Measurements from ENCODE around the gene GALNT6.

GALNT6 gene

GRCh38 chr12:51383269-51383905 lies 7.8 kb downstream of the GALNT6 start:
- H3K27ac Mint-ChIP-seq, result no peak overlapping the region
- peak; percentile 29 for DNase-seq
- H3K36me3 Mint-ChIP-seq, result peaks cover 33% of the 10 kb centered on the region
- peaks cover 50% of the 10 kb centered on the region for H3K4me1 Mint-ChIP-seq
- CTCF ChIA-PET, result interaction anchor here (2.0 kb wide), 1 partner anchor 12 kb away, joined by 8 read pairs; no protein-coding TSS in a partner anchor
- peaks cover 11% of the 10 kb centered on the region for H3K27me3 Mint-ChIP-seq
- no peak overlapping the region for H3K4me3 Mint-ChIP-seq
- no peaks in the 10 kb centered on the region for H3K9me3 Mint-ChIP-seq

GRCh38 chr12:51382173-51382572 lies 9.0 kb downstream of the GALNT6 start:
- Mint-ChIP-seq H3K36me3 (peaks cover 40% of the 10 kb centered on the region), H3K27ac (no peak overlapping the region), H3K4me3 (no peak overlapping the region), H3K27me3 (peaks cover 4% of the 10 kb centered on the region), H3K9me3 (no peaks in the 10 kb centered on the region), H3K4me1 (peaks cover 39% of the 10 kb centered on the region)
- CTCF ChIA-PET, result no interaction called here
- no peak for DNase-seq

DNA sequence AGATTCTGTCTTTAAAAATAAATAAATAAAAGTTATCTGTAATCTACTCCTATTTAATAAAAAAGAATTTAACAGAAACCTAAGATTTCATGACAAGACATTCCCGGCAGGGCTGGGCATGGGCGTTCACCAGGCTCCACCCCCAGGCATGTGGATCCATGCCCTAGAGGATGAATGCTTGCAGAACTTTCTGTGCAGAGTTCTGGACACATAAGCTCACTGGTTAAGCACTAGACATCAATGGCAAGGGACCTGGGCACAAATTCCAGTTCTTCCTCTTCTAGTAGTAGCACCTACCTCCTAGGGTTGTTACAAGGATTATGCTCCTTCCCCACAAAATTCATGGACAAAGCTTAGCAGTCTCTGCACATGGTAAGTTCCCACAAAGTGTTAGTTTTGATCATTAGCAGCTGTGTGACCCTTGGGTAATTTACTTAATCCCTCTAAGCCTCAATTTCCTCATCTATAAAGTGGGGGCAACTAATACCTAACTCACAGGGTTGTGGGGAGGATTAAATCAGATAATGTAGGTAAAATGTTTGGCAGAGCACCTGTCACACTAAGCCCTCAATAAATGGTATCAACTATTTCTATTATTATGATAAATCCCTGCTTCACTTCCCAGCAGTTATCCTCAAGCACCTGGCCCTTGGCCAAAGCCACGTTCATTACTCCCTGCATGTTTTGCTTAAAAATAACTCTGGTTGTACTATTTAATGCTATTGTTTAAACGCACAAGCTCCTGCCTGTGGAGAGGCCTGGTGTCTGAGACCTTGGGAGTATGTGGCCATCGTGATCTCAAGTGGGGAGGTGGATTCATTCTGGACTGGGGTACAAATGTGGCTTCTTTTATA lies 9.8 kb downstream of the GALNT6 start:
- H3K4me3 Mint-ChIP-seq, result no peak overlapping the region
- CTCF ChIA-PET, result no interaction called here
- H3K9me3 Mint-ChIP-seq, result no peaks in the 10 kb centered on the region
- DNase-seq, result no peak
- peaks cover 4% of the 10 kb centered on the region for H3K27me3 Mint-ChIP-seq
- H3K36me3 Mint-ChIP-seq, result peaks cover 47% of the 10 kb centered on the region
- peaks cover 39% of the 10 kb centered on the region for H3K4me1 Mint-ChIP-seq
- H3K27ac Mint-ChIP-seq, result peak overlapping the region; percentile 33

DNA sequence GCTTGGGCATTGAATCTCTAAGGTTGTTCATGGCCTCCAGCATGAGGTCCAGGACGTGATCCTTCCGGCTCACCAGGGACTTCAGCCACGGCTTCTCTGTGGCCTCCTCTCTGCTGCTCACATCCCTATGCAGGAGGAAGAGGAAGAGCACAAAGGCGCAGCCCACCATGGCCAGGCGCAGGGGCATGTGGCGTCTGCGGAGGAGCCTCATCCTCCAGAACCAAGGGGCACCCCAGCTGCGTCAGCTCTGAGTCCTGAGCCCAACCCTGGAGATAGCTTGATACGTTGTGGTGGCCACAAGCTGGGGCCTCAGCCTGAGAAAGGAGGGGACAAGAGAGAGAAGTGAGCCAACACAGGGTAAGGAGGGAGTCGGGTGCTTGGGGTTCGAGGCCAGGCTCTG lies 11.6 kb downstream of the GALNT6 start:
- Mint-ChIP-seq H3K27ac (no peak overlapping the region), H3K36me3 (peaks cover 48% of the 10 kb centered on the region)
- CTCF ChIA-PET, result no interaction called here

GRCh38 chr12:51378749-51379148 lies 12.5 kb downstream of the GALNT6 start:
- peaks cover 50% of the 10 kb centered on the region for H3K36me3 Mint-ChIP-seq
- H3K4me3 Mint-ChIP-seq, result no peak overlapping the region

More for the DNA sequence above, 11.6 kb downstream of the GALNT6 start:
- H3K4me1 Mint-ChIP-seq, result peaks cover 38% of the 10 kb centered on the region
- no peak overlapping the region for H3K4me3 Mint-ChIP-seq
- H3K9me3 Mint-ChIP-seq, result no peaks in the 10 kb centered on the region
- peaks cover 5% of the 10 kb centered on the region for H3K27me3 Mint-ChIP-seq
- DNase-seq, result no peak

DNA sequence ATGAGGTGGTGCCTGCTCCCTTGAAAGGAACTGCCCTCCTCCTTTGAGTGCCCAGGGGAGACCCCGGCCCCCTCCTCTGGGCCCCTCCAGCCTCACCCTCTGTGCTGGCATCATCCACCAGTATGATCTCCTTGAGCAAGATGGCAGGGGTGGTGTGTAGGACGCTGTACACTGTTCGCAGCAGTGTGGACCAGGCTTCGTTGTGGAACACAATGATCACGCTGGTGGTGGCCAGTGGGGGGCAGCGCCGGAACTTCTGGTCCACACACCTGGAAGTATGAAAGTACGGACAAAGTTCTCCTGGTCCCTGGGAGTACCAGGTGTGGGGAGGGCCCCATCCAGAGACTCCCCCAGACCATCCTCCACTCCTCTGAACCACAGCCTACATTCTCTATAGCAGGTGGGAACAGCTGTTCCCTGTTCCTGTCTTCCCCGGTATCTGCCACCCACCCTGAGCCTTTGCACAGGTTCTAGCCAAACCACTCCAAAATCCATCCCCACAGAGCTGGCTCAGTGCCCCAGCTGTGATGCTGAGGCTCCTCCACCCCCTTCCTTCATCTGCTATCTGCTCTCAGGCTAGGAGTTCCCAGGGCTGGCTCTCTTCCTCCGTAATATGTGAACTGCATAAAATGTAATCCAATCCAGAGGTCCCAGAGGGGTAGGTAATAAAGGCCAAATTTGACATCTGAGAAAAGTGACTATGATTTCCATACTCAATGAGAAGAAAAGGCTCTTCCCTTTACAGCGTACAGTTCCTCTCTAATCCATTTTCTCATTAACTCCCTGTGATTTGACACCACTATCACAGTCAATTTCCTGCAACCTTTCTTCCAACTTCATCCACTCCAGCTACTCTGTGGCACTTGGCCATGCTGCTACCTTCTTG lies 13.9 kb downstream of the GALNT6 start:
- peaks cover 30% of the 10 kb centered on the region for H3K4me1 Mint-ChIP-seq
- H3K4me3 Mint-ChIP-seq, result no peak overlapping the region
- H3K9me3 Mint-ChIP-seq, result no peaks in the 10 kb centered on the region
- CTCF ChIA-PET, result no interaction called here
- no peak overlapping the region for H3K27ac Mint-ChIP-seq
- H3K27me3 Mint-ChIP-seq, result peaks cover 11% of the 10 kb centered on the region
- H3K36me3 Mint-ChIP-seq, result peaks cover 53% of the 10 kb centered on the region
- DNase-seq, result no peak

More at GRCh38 chr12:51378749-51379148, 12.5 kb downstream of the GALNT6 start:
- Mint-ChIP-seq H3K27me3 (peaks cover 9% of the 10 kb centered on the region), H3K27ac (no peak overlapping the region), H3K4me1 (peaks cover 33% of the 10 kb centered on the region), H3K9me3 (no peaks in the 10 kb centered on the region)
- no peak for DNase-seq
- CTCF ChIA-PET, result no interaction called here

DNA sequence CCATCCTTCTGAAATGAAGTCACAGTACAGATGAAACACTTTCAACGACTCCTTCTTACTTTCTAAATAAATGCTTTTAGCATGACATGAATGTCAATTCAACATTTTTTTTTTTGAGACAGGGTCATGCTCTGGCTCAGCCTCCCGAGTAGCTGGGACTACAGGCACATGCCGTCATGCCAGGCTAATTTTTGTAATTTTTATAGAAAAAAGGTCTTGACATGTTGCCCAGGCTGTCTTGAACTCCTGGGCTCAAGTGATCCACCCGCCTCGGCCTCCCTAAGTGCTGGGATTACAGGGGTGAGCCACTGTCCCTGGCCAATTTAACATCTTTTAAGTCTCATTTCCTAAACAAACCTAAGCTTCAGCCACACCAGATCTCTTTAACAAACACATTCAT lies 16.4 kb downstream of the GALNT6 start:
- no peak overlapping the region for H3K27ac Mint-ChIP-seq
- H3K4me3 Mint-ChIP-seq, result no peak overlapping the region
- peaks cover 55% of the 10 kb centered on the region for H3K36me3 Mint-ChIP-seq
- peaks cover 41% of the 10 kb centered on the region for H3K4me1 Mint-ChIP-seq
- H3K27me3 Mint-ChIP-seq, result peaks cover 13% of the 10 kb centered on the region
- H3K9me3 Mint-ChIP-seq, result no peaks in the 10 kb centered on the region
- no peak for DNase-seq
- CTCF ChIA-PET, result no interaction called here

DNA sequence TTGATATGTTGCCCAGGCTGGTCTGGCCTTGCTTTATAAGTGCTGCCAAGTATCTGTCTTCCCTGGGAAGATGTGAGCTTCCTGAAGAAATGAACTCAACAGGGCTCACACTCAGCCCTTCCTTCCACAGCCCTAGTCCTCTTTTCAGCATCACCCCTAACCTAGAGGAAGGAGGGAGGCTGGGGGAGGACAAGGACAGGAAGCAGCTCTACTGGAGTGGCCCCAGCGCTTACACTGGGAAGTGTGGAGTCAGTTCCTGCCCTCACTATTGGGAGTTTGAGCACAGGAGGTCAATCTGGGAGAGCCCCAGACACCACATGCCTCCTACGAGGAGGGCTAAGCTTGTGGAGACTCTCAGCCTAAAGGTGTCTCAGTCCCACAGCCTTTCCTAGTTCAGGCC lies 16.8 kb downstream of the GALNT6 start:
- CTCF ChIA-PET, result no interaction called here

DNA sequence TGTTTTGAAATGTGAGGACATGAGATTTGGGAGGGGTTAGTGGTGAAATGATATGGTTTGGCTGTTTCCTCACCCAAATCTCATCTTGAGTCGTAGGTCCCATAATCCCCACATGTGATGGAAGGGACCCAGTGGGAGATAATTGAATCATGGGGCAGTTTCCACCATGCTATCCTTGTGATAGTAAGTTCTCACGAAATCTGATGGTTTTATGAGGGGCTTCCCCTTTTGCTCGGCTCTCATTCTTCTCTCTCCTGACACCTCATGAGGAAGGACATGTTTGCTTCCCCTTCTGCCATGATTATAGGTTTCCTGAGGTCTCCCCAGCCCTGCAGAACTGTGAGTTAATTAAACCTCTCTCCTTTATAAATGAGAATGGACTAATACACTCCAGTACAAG lies 18.0 kb downstream of the GALNT6 start:
- Mint-ChIP-seq H3K4me1 (peaks cover 55% of the 10 kb centered on the region), H3K36me3 (peaks cover 58% of the 10 kb centered on the region), H3K27ac (no peak overlapping the region), H3K9me3 (no peaks in the 10 kb centered on the region), H3K4me3 (no peak overlapping the region), H3K27me3 (peaks cover 17% of the 10 kb centered on the region)
- CTCF ChIA-PET, result interaction anchor here (1.6 kb wide), 1 partner anchor 48 kb away, joined by 4 read pairs; no protein-coding TSS in a partner anchor
- no peak for DNase-seq

More for the DNA sequence above, 16.8 kb downstream of the GALNT6 start:
- Mint-ChIP-seq H3K27ac (no peak overlapping the region), H3K4me3 (no peak overlapping the region), H3K36me3 (peaks cover 59% of the 10 kb centered on the region), H3K9me3 (no peaks in the 10 kb centered on the region), H3K4me1 (peaks cover 46% of the 10 kb centered on the region), H3K27me3 (peaks cover 11% of the 10 kb centered on the region)
- DNase-seq, result no peak

DNA sequence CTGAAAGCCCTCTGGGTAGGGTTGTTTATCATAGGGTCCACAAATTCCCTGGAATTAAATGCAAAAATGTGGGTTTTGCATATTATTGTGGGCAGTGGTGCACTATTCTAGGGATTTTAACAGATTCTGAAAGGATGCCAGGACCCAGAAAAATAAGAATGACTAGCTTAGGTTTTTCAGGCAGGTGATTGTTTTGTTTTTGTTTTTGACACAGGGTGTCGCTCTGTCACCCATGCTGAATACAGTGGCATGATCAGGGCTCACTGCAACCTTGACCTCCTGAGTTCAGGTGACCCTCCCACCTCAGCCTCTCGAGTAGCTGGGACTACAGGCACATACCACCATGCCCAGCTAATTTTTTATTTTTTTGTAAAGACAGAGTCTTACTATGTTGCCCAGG lies 19.2 kb downstream of the GALNT6 start:
- H3K27ac Mint-ChIP-seq, result peak overlapping the region; percentile 16
- H3K36me3 Mint-ChIP-seq, result peaks cover 51% of the 10 kb centered on the region
- peaks cover 63% of the 10 kb centered on the region for H3K4me1 Mint-ChIP-seq

DNA sequence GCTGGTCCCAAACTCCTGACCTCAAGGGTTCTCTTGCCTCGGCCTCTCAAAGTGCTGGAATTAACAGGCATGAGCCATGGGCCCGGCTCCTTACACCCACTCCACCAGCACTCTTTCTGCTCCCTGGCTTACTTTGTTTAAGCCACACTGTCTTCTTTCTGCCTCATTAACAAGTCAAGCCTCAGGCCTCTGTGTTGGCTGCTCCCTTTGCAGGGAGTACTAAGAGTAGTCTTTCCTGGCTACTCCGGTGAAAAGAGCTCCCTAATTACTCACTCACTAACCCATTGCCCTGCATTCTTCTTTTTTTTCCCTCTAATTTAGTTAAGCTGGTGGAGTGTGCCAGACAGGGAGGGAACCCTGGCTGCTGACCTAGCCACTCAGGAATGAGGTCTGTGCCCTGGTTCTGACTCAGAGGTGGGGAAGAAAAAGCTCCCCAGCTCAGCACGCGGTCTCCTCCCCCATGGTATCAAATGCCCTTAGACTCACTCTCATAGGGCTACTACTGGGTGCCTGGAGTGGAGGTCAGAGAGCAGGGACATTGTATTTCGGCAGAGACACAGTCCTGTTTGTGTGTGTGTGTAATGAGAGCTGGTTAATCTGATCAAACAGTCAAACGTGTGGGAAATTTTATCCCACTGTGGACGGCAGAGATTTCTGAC lies 19.8 kb downstream of the GALNT6 start:
- H3K4me1 Mint-ChIP-seq, result peaks cover 63% of the 10 kb centered on the region
- CTCF ChIA-PET, result interaction anchor here (0.6 to 1.6 kb wide), 6 partner anchors 9 to 159 kb away, joined by 3 to 8 read pairs (median 4); no protein-coding TSS in a partner anchor
- peak overlapping the region; percentile 1 for H3K27ac Mint-ChIP-seq
- H3K36me3 Mint-ChIP-seq, result peaks cover 46% of the 10 kb centered on the region
- H3K9me3 Mint-ChIP-seq, result no peaks in the 10 kb centered on the region
- H3K4me3 Mint-ChIP-seq, result no peak overlapping the region
- peaks cover 17% of the 10 kb centered on the region for H3K27me3 Mint-ChIP-seq
- DNase-seq, result no peak

More for the DNA sequence above, 19.2 kb downstream of the GALNT6 start:
- Mint-ChIP-seq H3K4me3 (no peak overlapping the region), H3K27me3 (peaks cover 17% of the 10 kb centered on the region), H3K9me3 (no peaks in the 10 kb centered on the region)
- DNase-seq, result no peak
- CTCF ChIA-PET, result interaction anchor here (0.6 to 1.6 kb wide), 7 partner anchors 8 to 1915 kb away, joined by 3 to 8 read pairs (median 4); no protein-coding TSS in a partner anchor

GRCh38 chr12:51370667-51371066 lies 20.5 kb downstream of the GALNT6 start:
- Mint-ChIP-seq H3K27me3 (peaks cover 17% of the 10 kb centered on the region), H3K4me1 (peaks cover 70% of the 10 kb centered on the region), H3K36me3 (peaks cover 46% of the 10 kb centered on the region), H3K27ac (no peak overlapping the region), H3K4me3 (no peak overlapping the region), H3K9me3 (no peaks in the 10 kb centered on the region)
- no peak for DNase-seq
- CTCF ChIA-PET, result interaction anchor here (1.5 to 1.6 kb wide), 2 partner anchors 13 to 160 kb away, joined by 4 to 8 read pairs; no protein-coding TSS in a partner anchor

DNA sequence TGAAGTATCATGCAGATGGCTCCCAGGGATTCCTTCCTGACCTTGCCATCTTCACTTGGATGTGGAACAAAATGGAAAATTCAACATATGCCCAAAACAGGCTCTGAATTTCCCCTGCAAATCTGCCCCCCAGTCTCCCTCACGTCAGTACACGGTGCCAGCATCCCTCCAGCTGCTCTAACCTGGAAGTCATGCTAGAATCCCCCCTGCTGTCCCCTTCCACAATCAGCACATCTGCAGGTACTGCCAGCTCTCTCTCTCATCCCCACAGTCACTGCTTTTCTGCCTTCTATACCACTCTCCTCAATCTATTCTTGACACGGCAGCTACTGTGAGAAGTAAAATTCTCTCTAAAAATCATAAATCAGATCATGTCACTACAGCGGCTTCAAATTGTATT lies 21.6 kb downstream of the GALNT6 start:
- CTCF ChIA-PET, result interaction anchor here (0.6 to 1.4 kb wide), 5 partner anchors 24 to 655 kb away, joined by 3 to 4 read pairs (median 3); no protein-coding TSS in a partner anchor
- Mint-ChIP-seq H3K4me3 (peak overlapping the region; percentile 11), H3K4me1 (peaks cover 67% of the 10 kb centered on the region), H3K27me3 (peaks cover 16% of the 10 kb centered on the region), H3K9me3 (no peaks in the 10 kb centered on the region), H3K36me3 (peaks cover 46% of the 10 kb centered on the region), H3K27ac (peak overlapping the region; percentile 86)
- DNase-seq, result no peak
